Mesendoderm (in vitro differentiated cells): ENCODE results near the gene KRTAP5-5.

ENCODE experiments used
- DNase-seq: peaks from one replicate; pipeline ENCODE4 v3.0.0; 2013
- H2AK5ac ChIP-seq: 2 replicates; pipeline ENCODE4 v1.6.1; 2013; ENCODE audit warnings: low read length, inconsistent platforms
- H2BK120ac ChIP-seq: 2 replicates; pipeline ENCODE4 v1.6.1; 2013; ENCODE audit warnings: low read depth, mild to moderate bottlenecking, low read length, moderate library complexity, mixed read lengths
- H2BK15ac ChIP-seq: replicated peaks from 2 replicates; pipeline ENCODE4 v1.6.1; 2013; ENCODE audit warnings: low read depth, mild to moderate bottlenecking, moderate library complexity
- H2BK5ac ChIP-seq: 2 replicates; pipeline ENCODE4 v1.6.1; 2013; ENCODE audit warnings: low read length, inconsistent platforms
- H3K18ac ChIP-seq: 2 replicates; pipeline ENCODE4 v1.6.1; 2013; ENCODE audit warnings: mild to moderate bottlenecking, low read length, mixed read lengths
- H3K23ac ChIP-seq: one replicate; pipeline ENCODE4 v1.6.1; 2013; ENCODE audit warnings: low read length
- H3K27ac ChIP-seq: 2 replicates; pipeline ENCODE4 v1.5.1; 2013; ENCODE audit warnings: low read depth, mild to moderate bottlenecking, inconsistent platforms, low read length, moderate library complexity
- H3K27me3 ChIP-seq: 2 replicates; pipeline ENCODE4 v1.6.1; 2013; ENCODE audit warnings: low read length, control low read depth, mild to moderate bottlenecking, inconsistent platforms; ENCODE audit not compliant: insufficient read depth, poor library complexity
- H3K36me3 ChIP-seq: 2 replicates; pipeline ENCODE4 v1.6.1; 2013; ENCODE audit warnings: low read length, inconsistent platforms; ENCODE audit not compliant: control insufficient read depth, insufficient read depth
- H3K4ac ChIP-seq: one replicate; pipeline ENCODE4 v1.6.1; 2013; ENCODE audit warnings: low read depth, mild to moderate bottlenecking, low read length, moderate library complexity
- H3K4me1 ChIP-seq: 2 replicates; pipeline ENCODE4 v1.6.1; 2013; ENCODE audit warnings: low read depth, low read length, inconsistent platforms; ENCODE audit not compliant: control insufficient read depth
- H3K4me2 ChIP-seq: 2 replicates; pipeline ENCODE4 v1.6.1; 2013; ENCODE audit warnings: low read length
- H3K4me3 ChIP-seq: 2 replicates; pipeline ENCODE4 v1.5.1; 2013; ENCODE audit warnings: mild to moderate bottlenecking, low read length
- H3K56ac ChIP-seq: one replicate; pipeline ENCODE4 v1.6.1; 2013; ENCODE audit warnings: low read length
- H3K79me1 ChIP-seq: 2 replicates; pipeline ENCODE4 v1.6.1; 2013; ENCODE audit warnings: low read length, inconsistent platforms
- H3K79me2 ChIP-seq: 2 replicates; pipeline ENCODE4 v1.6.1; 2013; ENCODE audit warnings: mild to moderate bottlenecking, low read length; ENCODE audit not compliant: control insufficient read depth, insufficient read depth
- H3K9ac ChIP-seq: 2 replicates; pipeline ENCODE4 v1.6.1; 2013; ENCODE audit warnings: low read length, inconsistent platforms
- H4K5ac ChIP-seq: one replicate; pipeline ENCODE4 v1.6.1; 2013; ENCODE audit warnings: low read length
- H4K8ac ChIP-seq: one replicate; pipeline ENCODE4 v1.6.1; 2013; ENCODE audit warnings: low read depth, mild to moderate bottlenecking, control low read depth, low read length, moderate library complexity
- WGBS: extraction: QIAGEN DNeasy Blood & Tissue Kit; methylation state at CpG from one replicate; pipeline ENCODE4 v1.1.7; 2013; ENCODE audit warnings: low lambda C conversion rate, missing lambda C conversion rate; ENCODE audit not compliant: insufficient coverage; ENCODE audit errors: extremely low coverage; 5-methylcytosine and 5-hydroxymethylcytosine counted together

KRTAP5-5 gene

DNA sequence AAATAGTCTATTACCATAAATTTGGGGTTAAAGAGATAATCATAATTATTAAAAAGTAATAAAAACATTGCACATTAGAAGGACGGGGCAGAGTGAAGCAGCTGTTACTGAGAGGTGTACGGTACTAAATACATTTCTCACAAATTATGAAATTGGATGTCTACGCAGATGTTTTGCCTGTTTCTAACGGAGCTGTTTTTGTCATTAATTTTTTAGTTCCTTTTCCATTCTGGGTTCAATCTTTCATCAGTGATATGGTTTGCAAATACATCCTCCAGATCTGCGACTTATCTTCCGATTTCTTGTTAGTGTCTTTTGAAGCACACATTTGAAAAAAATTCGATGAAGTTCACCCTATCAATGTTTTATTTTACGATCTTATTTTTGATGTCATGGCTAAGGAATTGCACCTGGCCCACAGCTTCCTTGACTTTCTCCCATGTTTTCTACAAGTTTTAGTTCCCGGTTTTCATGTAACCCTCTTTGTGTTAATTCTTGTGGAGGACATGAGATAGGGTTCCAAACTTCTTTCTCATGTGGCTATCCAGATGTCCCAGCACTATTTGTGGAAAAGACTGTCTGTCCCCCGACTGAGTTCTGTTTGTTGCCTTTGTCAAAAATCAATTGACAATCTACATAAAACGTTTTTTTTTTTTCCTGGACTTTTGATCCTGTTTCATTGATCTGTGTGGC lies 46.1 kb downstream of the KRTAP5-5 start:
- Histone ChIP-seq H3K27ac (no peak overlapping the region), H3K18ac (no peak overlapping the region), H2BK15ac (no peak overlapping the region), H3K79me1 (no peaks in the 10 kb centered on the region), H3K79me2 (no peaks in the 10 kb centered on the region), H3K4me1 (no peaks in the 10 kb centered on the region), H3K4me3 (no peak overlapping the region), H2BK5ac (no peak overlapping the region), H4K8ac (no peak overlapping the region), H4K5ac (no peak overlapping the region), H3K36me3 (no peaks in the 10 kb centered on the region), H3K4ac (no peak overlapping the region), H3K4me2 (no peak overlapping the region), H3K23ac (no peak overlapping the region), H3K27me3 (no peaks in the 10 kb centered on the region), H2BK120ac (no peak overlapping the region), H3K9ac (no peak overlapping the region), H2AK5ac (no peak overlapping the region), H3K56ac (no peak overlapping the region)
- no CpG with 5 or more reads among the region's 11 CpGs for WGBS
- no peak for DNase-seq

DNA sequence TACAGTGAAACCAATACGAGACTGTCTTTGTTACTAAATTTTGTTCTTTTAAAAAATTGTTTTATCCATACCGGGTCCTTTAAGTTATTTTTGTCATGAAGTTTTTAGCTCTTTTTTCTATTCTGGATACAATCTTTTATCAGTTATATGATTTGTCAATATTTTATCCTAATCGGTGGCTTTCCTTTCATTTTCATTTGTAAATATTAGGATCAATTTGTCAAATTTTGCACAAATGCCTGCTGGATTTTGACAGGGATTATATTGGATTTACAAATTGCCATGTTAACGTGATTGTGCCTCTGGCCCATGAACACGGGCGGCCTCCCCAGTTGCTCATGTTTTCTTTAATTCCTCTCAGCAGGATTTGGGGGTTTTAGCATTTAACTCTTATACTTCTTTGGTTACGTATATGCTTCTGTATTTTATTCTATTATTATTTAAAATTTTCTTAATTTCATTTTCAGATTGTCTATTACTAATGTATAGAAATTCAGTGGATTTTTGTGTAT lies 46.7 kb downstream of the KRTAP5-5 start:
- no peak overlapping the region for H3K56ac ChIP-seq
- H3K18ac ChIP-seq: no peak overlapping the region
- H3K79me2 ChIP-seq: no peaks in the 10 kb centered on the region
- no peak overlapping the region for H4K8ac ChIP-seq
- H3K27me3 ChIP-seq: no peaks in the 10 kb centered on the region
- no peak overlapping the region for H2AK5ac ChIP-seq
- no peak overlapping the region for H2BK5ac ChIP-seq
- no peak overlapping the region for H3K27ac ChIP-seq
- DNase-seq: no peak
- H4K5ac ChIP-seq: no peak overlapping the region
- H3K4me1 ChIP-seq: no peaks in the 10 kb centered on the region
- no peak overlapping the region for H3K23ac ChIP-seq
- no peak overlapping the region for H2BK120ac ChIP-seq
- H3K9ac ChIP-seq: no peak overlapping the region
- no peak overlapping the region for H3K4me2 ChIP-seq
- no peaks in the 10 kb centered on the region for H3K36me3 ChIP-seq
- H3K79me1 ChIP-seq: no peaks in the 10 kb centered on the region
- H3K4ac ChIP-seq: no peak overlapping the region
- no peak overlapping the region for H2BK15ac ChIP-seq
- no peak overlapping the region for H3K4me3 ChIP-seq
- no CpG with 5 or more reads among the region's 7 CpGs for WGBS

DNA sequence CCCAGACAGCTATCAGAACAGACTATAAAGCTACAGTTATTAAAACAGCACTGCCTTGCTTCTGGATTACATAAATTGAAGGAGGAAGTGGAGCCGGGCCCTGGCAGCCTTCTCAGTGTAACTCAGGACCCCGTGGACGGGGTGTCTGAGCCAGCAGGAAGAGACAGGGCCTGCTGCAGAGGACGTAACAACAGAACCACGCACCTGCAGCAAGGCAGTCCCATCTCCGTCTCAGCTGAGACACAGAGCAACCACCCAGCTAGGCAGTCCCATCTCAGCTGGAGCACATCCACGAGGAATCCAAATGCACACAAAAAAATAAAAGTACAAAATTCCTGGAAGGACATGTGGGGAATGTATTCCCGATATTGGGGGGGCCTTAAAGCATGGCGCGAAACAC lies 50.3 kb downstream of the KRTAP5-5 start:
- Histone ChIP-seq H4K5ac (no peak overlapping the region), H3K79me1 (no peaks in the 10 kb centered on the region), H3K27ac (no peak overlapping the region), H3K4me2 (no peak overlapping the region), H3K4ac (no peak overlapping the region), H2AK5ac (no peak overlapping the region), H3K27me3 (no peaks in the 10 kb centered on the region), H3K36me3 (no peaks in the 10 kb centered on the region), H3K4me1 (no peaks in the 10 kb centered on the region), H2BK15ac (no peak overlapping the region), H3K79me2 (no peaks in the 10 kb centered on the region), H3K56ac (no peak overlapping the region), H3K9ac (no peak overlapping the region), H3K23ac (no peak overlapping the region), H4K8ac (no peak overlapping the region), H2BK5ac (no peak overlapping the region), H2BK120ac (no peak overlapping the region), H3K4me3 (no peak overlapping the region), H3K18ac (no peak overlapping the region)
- no peak for DNase-seq
- WGBS: no CpG with 5 or more reads among the region's 10 CpGs
